WTC11 (cell line): ENCODE data around the gene QRSL1. TPM values are rescaled to one million over a fixed set of nuclear protein-coding genes. Genes with fewer than 3 reads are reported as not detected.

ENCODE experiments used
- ATAC-seq: fragments of 200-7000 bp; cut with Tn5 transposase; 2 replicates; pipeline ENCODE4 v1.10.0; 2021; ENCODE audit warnings: mild to moderate bottlenecking, moderate library complexity
- Bru-seq: library from RNA; stranded (reverse); fragments of 400-500 nt; gene quantifications from one replicate; lab custom pipeline; 2021; lab: Mats Ljungman, UMichigan
- CTCF ChIA-PET: fragments of 300-600 bp; sonication (Branson Sonifier 250); formaldehyde crosslinking; loops from one replicate; lab custom pipeline; 2021; ENCODE audit warnings: antibody characterized with exemption; lab: Charles Lee
- POLR2A ChIA-PET: fragments of 350-600 bp; sonication (Branson Sonifier 250); formaldehyde crosslinking; loops from one replicate; lab custom pipeline; 2021; ENCODE audit warnings: antibody characterized with exemption; lab: Charles Lee
- DNase-seq: peaks from one replicate; pipeline ENCODE4 v3.0.0; 2021; ENCODE audit warnings: low spot score
- H3K27ac Mint-ChIP-seq: 2 replicates; pipeline ENCODE4 v1.8.0; 2021; ENCODE audit warnings: mixed read lengths
- H3K27me3 Mint-ChIP-seq: 2 replicates; pipeline ENCODE4 v1.8.0; 2021; ENCODE audit warnings: low read depth, mild to moderate bottlenecking, moderate library complexity, mixed read lengths
- H3K36me3 Mint-ChIP-seq: 2 replicates; pipeline ENCODE4 v1.8.0; 2021; ENCODE audit warnings: mixed read lengths
- H3K4me1 Mint-ChIP-seq: 2 replicates; pipeline ENCODE4 v1.8.0; 2022; ENCODE audit warnings: mixed read lengths
- H3K4me3 Mint-ChIP-seq: 2 replicates; pipeline ENCODE4 v1.8.0; 2021; ENCODE audit warnings: mild to moderate bottlenecking, moderate library complexity, mixed read lengths
- H3K9me3 Mint-ChIP-seq: 2 replicates; pipeline ENCODE4 v1.8.0; 2021; ENCODE audit warnings: mixed read lengths
- ARID4B ChIP-seq: sonication (generic); formaldehyde crosslinking; IDR thresholded peaks from 2 replicates; pipeline ENCODE4 v1.8.0; 2023; ENCODE audit warnings: missing genetic modification reagents, mild to moderate bottlenecking, borderline replicate concordance
- CREM ChIP-seq: sonication (generic); formaldehyde crosslinking; IDR thresholded peaks from 2 replicates; pipeline ENCODE4 v1.8.1; 2022; ENCODE audit warnings: mild to moderate bottlenecking, missing genetic modification reagents, moderate library complexity
- EMX1 ChIP-seq: fragments of 250-450 bp; sonication (Bioruptor Pico); IDR thresholded peaks from 2 replicates; pipeline ENCODE4 v1.8.0; 2021; ENCODE audit warnings: mild to moderate bottlenecking
- ERG ChIP-seq: fragments of 250-450 bp; sonication (Bioruptor Pico); IDR thresholded peaks from 2 replicates; pipeline ENCODE4 v1.8.0; 2021; ENCODE audit warnings: mild to moderate bottlenecking
- ESRRA ChIP-seq: sonication (generic); formaldehyde crosslinking; IDR thresholded peaks from 2 replicates; pipeline ENCODE4 v1.8.1; 2022; ENCODE audit warnings: mild to moderate bottlenecking, missing genetic modification reagents, borderline replicate concordance
- ETV6 ChIP-seq: sonication (generic); formaldehyde crosslinking; IDR thresholded peaks from 2 replicates; pipeline ENCODE4 v1.8.1; 2022; ENCODE audit warnings: mild to moderate bottlenecking, missing genetic modification reagents
- FOXK1 ChIP-seq: sonication (generic); formaldehyde crosslinking; IDR thresholded peaks from 2 replicates; pipeline ENCODE4 v1.8.0; 2022; ENCODE audit warnings: mild to moderate bottlenecking, moderate library complexity, missing genetic modification reagents
- FOXP1 ChIP-seq: sonication (generic); formaldehyde crosslinking; IDR thresholded peaks from 2 replicates; pipeline ENCODE4 v1.8.0; 2022; ENCODE audit warnings: missing genetic modification reagents, mild to moderate bottlenecking, moderate library complexity, borderline replicate concordance
- HMGXB4 ChIP-seq: sonication (generic); formaldehyde crosslinking; IDR thresholded peaks from 2 replicates; pipeline ENCODE4 v1.8.1; 2023; ENCODE audit warnings: mild to moderate bottlenecking, moderate library complexity, missing genetic modification reagents
- JUN ChIP-seq: sonication (generic); formaldehyde crosslinking; IDR thresholded peaks from 2 replicates; pipeline ENCODE4 v1.8.0; 2023; ENCODE audit warnings: mild to moderate bottlenecking, missing genetic modification reagents
- MAX ChIP-seq: sonication (generic); formaldehyde crosslinking; IDR thresholded peaks from 2 replicates; pipeline ENCODE4 v1.8.0; 2022; ENCODE audit warnings: mild to moderate bottlenecking, missing genetic modification reagents
- MXD4 ChIP-seq: fragments of 250-450 bp; sonication (Bioruptor Pico); IDR thresholded peaks from 2 replicates; pipeline ENCODE4 v1.8.0; 2021; ENCODE audit warnings: mild to moderate bottlenecking, moderate library complexity, borderline replicate concordance
- MYBL2 ChIP-seq: sonication (generic); formaldehyde crosslinking; IDR thresholded peaks from 2 replicates; pipeline ENCODE4 v1.8.1; 2023; ENCODE audit warnings: mild to moderate bottlenecking, moderate library complexity, missing genetic modification reagents
- NFYB ChIP-seq: sonication (generic); formaldehyde crosslinking; conservative IDR thresholded peaks from 2 replicates; pipeline ENCODE4 v1.8.0; 2022; ENCODE audit warnings: low read depth, missing genetic modification reagents
- NR1H2 ChIP-seq: sonication (generic); formaldehyde crosslinking; IDR thresholded peaks from 2 replicates; pipeline ENCODE4 v1.9.0; 2021; ENCODE audit warnings: mild to moderate bottlenecking, moderate library complexity, missing genetic modification reagents
- NR2C2 ChIP-seq: sonication (generic); formaldehyde crosslinking; IDR thresholded peaks from 2 replicates; pipeline ENCODE4 v1.8.0; 2022; ENCODE audit warnings: mild to moderate bottlenecking, missing genetic modification reagents
- RORB ChIP-seq: fragments of 250-450 bp; sonication (Bioruptor Pico); IDR thresholded peaks from 2 replicates; pipeline ENCODE4 v1.9.0; 2021; ENCODE audit warnings: mild to moderate bottlenecking
- SP1 ChIP-seq: sonication (generic); formaldehyde crosslinking; conservative IDR thresholded peaks from 2 replicates; pipeline ENCODE4 v1.8.1; 2022; ENCODE audit warnings: missing genetic modification reagents
- TEAD1 ChIP-seq: sonication (generic); formaldehyde crosslinking; IDR thresholded peaks from 2 replicates; pipeline ENCODE4 v1.8.0; 2022; ENCODE audit warnings: mild to moderate bottlenecking, missing genetic modification reagents
- USF1 ChIP-seq: sonication (generic); formaldehyde crosslinking; IDR thresholded peaks from 2 replicates; pipeline ENCODE4 v1.8.0; 2022; ENCODE audit warnings: mild to moderate bottlenecking, missing genetic modification reagents
- ZNF416 ChIP-seq: fragments of 250-450 bp; sonication (Bioruptor Pico); IDR thresholded peaks from 2 replicates; pipeline ENCODE4 v1.9.0; 2021; ENCODE audit warnings: mild to moderate bottlenecking, inconsistent platforms
- long read RNA-seq, 3 experiments: library from RNA in 1 of 3; library from capped mRNA in 1 of 3; library from polyadenylated mRNA in 1 of 3; unstranded in 2 of 3; stranded (forward) in 1 of 3; transcript quantifications; one replicate each; pipeline ENCODE4 v2.0.0, GENCODE V29; 2021
- total RNA-seq: library from RNA; stranded (reverse); gene quantifications from 3 replicates; pipeline ENCODE4 v1.2.3, GENCODE V29; 2021

Gene QRSL1
- total RNA-seq, result 17.2 to 17.9 TPM (median 17.7 TPM) in 3 replicates
- Bru-seq, nascent RNA, result percentile 86 among the genes with signal in this experiment
- long read RNA-seq, experiment 1, full-length matches to known transcripts, result 107 of 131 reads
- long read RNA-seq, experiment 1, partial matches to known transcripts, result 9 of 131 reads
- long read RNA-seq, experiment 1, other reads (novel, unspliced or antisense), result 15 of 131 reads
- long read RNA-seq, experiment 2, full-length matches to known transcripts, result 13 of 31 reads
- long read RNA-seq, experiment 2, partial matches to known transcripts, result 8 of 31 reads
- long read RNA-seq, experiment 2, other reads (novel, unspliced or antisense), result 10 of 31 reads
- long read RNA-seq, experiment 3, full-length matches to known transcripts, result 89 of 105 reads
- long read RNA-seq, experiment 3, partial matches to known transcripts, result 11 of 105 reads
- long read RNA-seq, experiment 3, other reads (novel, unspliced or antisense), result 5 of 105 reads

- H3K27me3 Mint-ChIP-seq, result no peaks in the 10 kb centered on the region
- TF ChIP-seq FOXP1 (CRISPR knock-in tag), result 0 out of 2 replicates have a peak, but pooled peaks have one; percentile 39
- no peak for TF ChIP-seq RORB (CRISPR knock-in tag)
- peak; percentile 41; the same call in 1 of the 2 replicates for TF ChIP-seq SP1
- 0 out of 2 replicates have a peak, but pooled peaks have one; percentile 60 for TF ChIP-seq ESRRA
- TF ChIP-seq MXD4 (CRISPR knock-in tag), result no peak
- TF ChIP-seq MAX (CRISPR knock-in tag), result peak; percentile 78
- 0 out of 2 replicates have a peak, but pooled peaks have one; percentile 25 for TF ChIP-seq JUN
- TF ChIP-seq MYBL2 (CRISPR knock-in tag), result peak; percentile 51; the same call in 1 of the 2 replicates
- peak; percentile 64 for TF ChIP-seq FOXK1 (CRISPR knock-in tag)
- no peak for TF ChIP-seq NR2C2 (CRISPR knock-in tag)
- no peak for TF ChIP-seq ERG (CRISPR knock-in tag)
- 0 out of 2 replicates have a peak, but pooled peaks have one; percentile 49 for TF ChIP-seq ETV6
- TF ChIP-seq CREM (CRISPR knock-in tag), result peak; percentile 70; the same call in 1 of the 2 replicates
- TF ChIP-seq ZNF416, result no peak
- peak; percentile 55; the same call in 1 of the 2 replicates for TF ChIP-seq HMGXB4 (CRISPR knock-in tag)
- no peak for TF ChIP-seq EMX1
- TF ChIP-seq USF1 (CRISPR knock-in tag), result peak; percentile 38; the same call in 1 of the 2 replicates
- peak; percentile 52; the same call in 1 of the 2 replicates for TF ChIP-seq TEAD1 (CRISPR knock-in tag)
- peak; percentile 79; the same call in 1 of the 2 replicates for TF ChIP-seq ARID4B (CRISPR knock-in tag)
- peak; percentile 92 for TF ChIP-seq NFYB (CRISPR knock-in tag)
- TF ChIP-seq NR1H2 (CRISPR knock-in tag), result no peak
- peak within 1 kb of the TSS; percentile 98 for H3K27ac Mint-ChIP-seq
- ATAC-seq (peak; percentile 91), DNase-seq (peak; percentile 91)
- peak within 1 kb of the TSS; percentile 94 for H3K4me3 Mint-ChIP-seq
- ChIA-PET CTCF (no interaction called here), POLR2A (no interaction called here)
- H3K36me3 Mint-ChIP-seq, result no peaks in the 10 kb centered on the region
- H3K9me3 Mint-ChIP-seq, result no peaks in the 10 kb centered on the region
- peaks cover 41% of the 10 kb centered on the region for H3K4me1 Mint-ChIP-seq
Observed at GRCh38 chr6:106629103-106629858, at the start of gene QRSL1, which contains the start of gene RTN4IP1. Gene QRSL1, plus strand, starts transcription at chr6:106629578. Its CDS starts 104 bp downstream, at chr6:106629682. Gene RTN4IP1, minus strand, starts transcription at chr6:106629498. Its CDS starts 477 bp downstream, at chr6:106629021.
